ENCODE measurements around the gene TRIM10. TPM values are rescaled to one million over a fixed set of nuclear protein-coding genes. Genes with fewer than 3 reads are reported as not detected.

Gene TRIM10
- total RNA-seq (0.42 TPM), polyA plus RNA-seq (not detected)

DNA sequence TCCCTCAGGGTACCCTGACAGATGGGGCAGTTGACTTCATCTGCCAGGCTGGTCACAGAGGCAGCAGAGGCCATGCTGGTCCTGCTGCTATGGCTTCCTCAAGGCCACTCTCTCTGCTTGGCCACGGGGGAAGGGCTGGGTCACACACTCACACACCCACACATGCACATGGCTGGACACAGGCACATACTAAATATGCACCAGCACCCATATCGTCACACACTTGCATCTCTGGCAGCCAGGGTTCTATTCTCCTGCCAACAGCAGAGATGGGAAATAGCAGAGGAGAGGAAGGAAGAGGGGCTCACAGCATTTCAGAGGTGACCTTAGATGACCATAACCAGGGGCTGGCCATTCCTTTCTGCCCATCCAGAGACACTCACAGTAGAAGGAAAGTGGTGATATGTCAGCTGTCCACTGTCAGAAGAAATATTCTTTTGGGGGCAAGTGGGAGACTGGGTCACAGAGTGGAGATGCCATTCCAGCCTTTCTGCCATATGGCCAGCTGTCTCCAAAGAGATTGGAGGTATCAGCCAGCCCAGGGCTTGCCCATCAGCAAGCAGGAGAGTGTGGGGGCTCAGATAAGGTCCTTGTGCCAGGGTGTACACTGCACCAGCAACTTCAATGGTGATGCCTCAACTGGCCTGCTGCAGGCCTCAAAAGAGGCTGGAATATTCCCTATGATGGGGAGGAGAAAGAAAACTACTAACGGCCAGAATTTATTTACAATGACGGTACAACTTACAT lies at the start of gene TRIM10:
Gene TRIM10 (minus strand): TSS at position 427 of the 747 bp plus-strand sequence. CDS start 353 bp downstream, at position 74.
- 74% methylated on average over 4 of the region's 4 CpGs for WGBS
- no peaks in the 10 kb centered on the region for H3K4me1 ChIP-seq (ENCODE audit: insufficient read depth)
- no peak within 1 kb of the TSS for H3K4me3 ChIP-seq (ENCODE audit: low read depth, low read length)
- no peaks in the 10 kb centered on the region for H3K36me3 ChIP-seq (ENCODE audit: insufficient read depth)
- H3K27ac ChIP-seq (ENCODE audit: low read depth), result no peak within 1 kb of the TSS
- no peak for DNase-seq (ENCODE audit: extremely low spot score)

- DNase-seq (ENCODE audit: extremely low spot score), result no peak
- H3K27ac ChIP-seq (ENCODE audit: low read depth), result no peak overlapping the region
- 57% methylated on average over 4 of the region's 4 CpGs for WGBS
- no peaks in the 10 kb centered on the region for H3K36me3 ChIP-seq (ENCODE audit: insufficient read depth)
- H3K4me1 ChIP-seq (ENCODE audit: insufficient read depth), result peaks cover 1% of the 10 kb centered on the region
- no peak overlapping the region for H3K4me3 ChIP-seq (ENCODE audit: low read depth, low read length)
Observed at GRCh38 chr6:30207619-30208295, 46.7 kb upstream of the TRIM10 start.

DNA sequence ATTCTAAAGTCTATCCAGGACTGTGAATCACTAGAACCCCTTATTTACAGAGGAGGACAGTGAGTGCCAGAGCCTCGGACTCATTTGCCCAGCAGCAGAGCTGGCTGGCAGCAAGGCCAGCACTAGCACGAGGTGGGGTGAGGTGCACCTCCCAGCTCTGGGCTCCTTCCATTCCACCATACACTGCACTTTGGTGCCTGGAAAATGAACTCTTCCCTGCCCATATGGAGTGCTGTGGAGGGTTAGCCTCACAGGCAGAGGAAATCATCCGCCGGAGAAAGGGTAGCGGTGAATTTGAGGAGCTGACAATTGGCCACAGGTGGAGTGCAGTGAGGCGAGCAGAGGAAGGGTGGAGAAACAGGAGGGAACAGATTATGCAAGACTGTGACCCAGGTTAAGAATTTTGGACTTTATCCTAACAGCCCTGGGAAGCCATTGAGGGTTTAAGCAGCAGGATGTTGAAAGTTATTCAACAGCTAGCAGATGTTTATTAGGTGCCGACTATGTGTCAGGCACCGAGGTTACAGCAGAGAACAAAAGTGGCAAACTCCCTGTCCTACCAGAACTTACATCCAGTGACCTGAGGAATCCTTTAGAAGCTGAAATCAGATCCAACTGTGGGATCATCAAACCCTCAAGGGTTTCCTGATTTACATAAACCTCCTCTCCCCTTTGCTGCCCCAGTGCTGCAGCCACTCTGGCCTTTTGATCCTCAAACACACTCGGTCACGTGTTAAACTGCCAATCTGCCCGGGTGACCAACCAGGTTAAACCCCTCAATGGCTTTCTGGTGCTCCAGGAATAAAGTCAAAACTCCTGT lies 46.0 kb upstream of the TRIM10 start:
- 43% methylated on average over 11 of the region's 11 CpGs for WGBS
- Histone ChIP-seq H3K27ac (ENCODE audit: low read depth) (no peak overlapping the region), H3K4me3 (ENCODE audit: low read depth, low read length) (no peak overlapping the region), H3K4me1 (ENCODE audit: insufficient read depth) (peaks cover 1% of the 10 kb centered on the region), H3K36me3 (ENCODE audit: insufficient read depth) (no peaks in the 10 kb centered on the region)
- no peak for DNase-seq (ENCODE audit: extremely low spot score)

DNA sequence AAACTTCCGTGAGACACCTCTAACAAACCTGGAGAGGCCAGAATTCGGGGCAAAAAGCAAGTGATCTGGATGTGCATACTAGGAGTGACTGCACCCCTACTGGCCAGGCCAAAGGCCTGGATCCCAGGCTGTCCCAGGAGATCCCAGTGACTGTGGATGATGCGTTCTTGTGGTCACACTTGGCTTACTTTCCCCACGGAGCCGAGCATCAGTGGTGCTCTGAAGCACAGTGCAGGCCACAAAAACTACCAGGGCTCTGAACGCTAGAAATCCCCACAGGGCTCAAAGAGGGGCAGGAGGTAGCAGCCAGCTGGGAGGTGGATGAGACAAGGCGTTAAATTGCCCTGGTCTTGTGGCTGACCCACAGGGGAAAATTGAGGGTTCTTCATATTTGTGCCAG lies 45.1 kb upstream of the TRIM10 start:
- DNase-seq (ENCODE audit: extremely low spot score), result no peak

DNA sequence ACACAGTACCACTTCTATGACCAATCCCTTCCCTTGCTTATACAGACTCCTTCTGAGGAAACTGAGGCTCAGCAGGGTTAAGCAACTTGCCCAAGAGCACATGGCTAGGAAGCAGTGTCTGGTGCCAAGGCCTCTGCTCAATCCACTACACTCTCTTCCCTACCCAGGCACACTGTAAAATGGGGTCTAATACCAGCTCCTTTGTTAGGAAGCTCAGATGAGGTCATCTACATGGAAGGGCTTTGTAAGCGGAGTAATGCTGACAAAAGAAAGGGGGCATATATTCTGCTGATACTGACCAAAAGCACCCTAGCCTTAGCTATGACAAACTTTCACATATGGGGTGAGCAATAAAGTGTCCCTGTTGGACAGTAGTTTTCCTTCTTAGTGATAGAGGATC lies 43.1 kb upstream of the TRIM10 start:
- Histone ChIP-seq H3K36me3 (ENCODE audit: insufficient read depth) (no peaks in the 10 kb centered on the region), H3K27ac (ENCODE audit: low read depth) (no peak overlapping the region), H3K4me1 (ENCODE audit: insufficient read depth) (no peaks in the 10 kb centered on the region), H3K4me3 (ENCODE audit: low read depth, low read length) (no peak overlapping the region)
- no peak for DNase-seq (ENCODE audit: extremely low spot score)
- 97% methylated on average over 1 of the region's 1 CpG for WGBS

More for the DNA sequence above, 45.1 kb upstream of the TRIM10 start:
- no peaks in the 10 kb centered on the region for H3K4me1 ChIP-seq (ENCODE audit: insufficient read depth)
- H3K4me3 ChIP-seq (ENCODE audit: low read depth, low read length), result no peak overlapping the region
- no peak overlapping the region for H3K27ac ChIP-seq (ENCODE audit: low read depth)
- 79% methylated on average over 7 of the region's 7 CpGs for WGBS
- no peaks in the 10 kb centered on the region for H3K36me3 ChIP-seq (ENCODE audit: insufficient read depth)

DNA sequence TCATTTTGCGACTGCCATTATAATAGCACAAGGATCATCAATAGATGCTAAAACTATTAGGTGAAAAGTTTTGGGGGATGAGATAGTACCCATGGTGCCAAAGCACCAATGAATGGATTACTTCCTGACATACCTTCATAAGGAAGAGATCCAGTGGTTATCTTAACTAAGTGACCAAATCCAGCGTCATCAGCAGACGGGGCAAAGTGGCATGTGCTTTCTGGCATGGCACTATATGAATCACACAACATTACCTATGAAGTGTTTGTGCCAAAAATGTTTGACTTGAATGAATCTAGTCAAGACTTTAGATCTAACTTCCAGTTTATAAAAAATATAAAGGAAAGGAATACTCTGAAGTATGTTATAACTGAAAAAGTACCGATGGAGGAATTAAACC lies 41.4 kb upstream of the TRIM10 start:
- H3K4me3 ChIP-seq (ENCODE audit: low read depth, low read length), result no peak overlapping the region
- no peak for DNase-seq (ENCODE audit: extremely low spot score)
- no peak overlapping the region for H3K27ac ChIP-seq (ENCODE audit: low read depth)
- WGBS, result 85% methylated on average over 4 of the region's 4 CpGs
- peaks cover 2% of the 10 kb centered on the region for H3K36me3 ChIP-seq (ENCODE audit: insufficient read depth)
- no peaks in the 10 kb centered on the region for H3K4me1 ChIP-seq (ENCODE audit: insufficient read depth)

- 77% methylated on average over 6 of the region's 6 CpGs for WGBS
- DNase-seq (ENCODE audit: extremely low spot score), result no peak
- no peak overlapping the region for H3K4me3 ChIP-seq (ENCODE audit: low read depth, low read length)
- H3K4me1 ChIP-seq (ENCODE audit: insufficient read depth), result no peaks in the 10 kb centered on the region
- H3K27ac ChIP-seq (ENCODE audit: low read depth), result no peak overlapping the region
- peaks cover 6% of the 10 kb centered on the region for H3K36me3 ChIP-seq (ENCODE audit: insufficient read depth)
Observed at GRCh38 chr6:30200551-30201281, 39.7 kb upstream of the TRIM10 start.

DNA sequence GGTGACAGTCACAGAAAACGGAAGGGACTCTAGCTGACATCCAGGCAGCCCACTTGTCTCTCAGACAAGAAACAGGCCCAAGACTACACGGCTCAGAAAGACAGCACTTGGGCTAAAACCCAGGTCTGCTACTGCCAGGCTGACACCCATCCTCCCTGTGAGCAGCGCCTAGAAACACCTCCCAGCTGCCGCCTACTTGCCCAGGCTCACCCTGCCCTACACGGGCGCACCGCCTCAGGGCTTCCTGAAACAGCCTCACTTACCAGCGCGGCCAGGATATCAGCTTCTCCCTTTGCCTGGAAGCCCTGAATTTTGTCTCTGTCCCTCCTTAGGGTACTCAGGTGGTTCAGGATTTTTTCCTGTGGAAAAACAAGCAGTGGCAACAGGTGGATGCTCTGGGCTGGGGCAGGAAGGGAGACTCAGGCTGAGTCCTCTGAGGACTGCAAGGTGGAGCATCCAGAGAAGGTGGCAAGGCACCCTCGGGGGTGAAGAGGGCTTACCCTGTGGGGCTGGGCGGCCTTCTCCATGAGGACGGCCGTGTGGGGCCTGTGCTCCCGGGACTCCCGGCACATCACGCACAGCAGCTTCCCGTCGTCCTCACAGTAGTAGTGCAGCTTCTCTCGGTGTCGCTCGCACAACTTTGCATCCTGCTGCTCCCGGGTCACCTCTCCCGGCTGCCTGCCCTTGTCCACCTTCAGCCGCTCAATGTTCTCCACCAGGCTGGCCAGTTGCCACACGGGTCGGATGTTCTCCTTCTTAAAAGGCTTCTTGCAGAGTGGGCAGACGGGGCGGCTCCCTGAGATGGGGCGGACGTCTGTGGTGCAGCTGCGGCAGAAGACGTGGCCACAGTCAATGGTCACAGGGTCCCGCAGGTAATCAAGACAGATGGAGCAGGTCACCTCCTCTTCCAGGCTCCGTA lies 37.4 kb upstream of the TRIM10 start:
- Histone ChIP-seq H3K4me1 (ENCODE audit: insufficient read depth) (no peaks in the 10 kb centered on the region), H3K4me3 (ENCODE audit: low read depth, low read length) (no peak overlapping the region), H3K27ac (ENCODE audit: low read depth) (no peak overlapping the region), H3K36me3 (ENCODE audit: insufficient read depth) (peaks cover 6% of the 10 kb centered on the region)
- DNase-seq (ENCODE audit: extremely low spot score), result no peak
- 94% methylated on average over 34 of the region's 34 CpGs for WGBS

DNA sequence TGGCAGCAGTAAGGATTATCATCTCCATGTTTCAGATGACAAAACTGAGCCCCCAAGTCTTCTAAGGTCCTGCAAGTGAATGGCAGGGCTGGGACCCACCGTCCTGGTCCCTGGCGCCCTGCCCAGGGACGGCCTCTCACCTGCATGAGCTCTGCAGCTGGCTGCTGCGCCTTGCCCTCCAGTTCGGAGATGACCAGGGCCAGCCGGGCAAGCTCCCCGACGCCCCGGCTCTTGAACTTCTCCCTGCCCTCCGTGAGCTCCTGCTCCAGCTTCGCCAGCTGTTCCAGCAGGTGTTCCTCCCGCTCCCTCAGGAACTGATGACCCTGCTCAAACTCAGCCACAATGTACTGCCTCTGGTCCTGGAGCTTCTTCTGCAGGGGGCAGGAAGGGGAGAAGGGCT lies 35.4 kb upstream of the TRIM10 start:
- no peak overlapping the region for H3K27ac ChIP-seq (ENCODE audit: low read depth)
- H3K36me3 ChIP-seq (ENCODE audit: insufficient read depth), result peaks cover 6% of the 10 kb centered on the region
- no peak overlapping the region for H3K4me3 ChIP-seq (ENCODE audit: low read depth, low read length)
- WGBS, result 95% methylated on average over 12 of the region's 12 CpGs
- no peak for DNase-seq (ENCODE audit: extremely low spot score)
- no peaks in the 10 kb centered on the region for H3K4me1 ChIP-seq (ENCODE audit: insufficient read depth)

GRCh38 chr6:30195951-30196350 lies 34.9 kb upstream of the TRIM10 start:
- Histone ChIP-seq H3K36me3 (ENCODE audit: insufficient read depth) (peaks cover 6% of the 10 kb centered on the region), H3K4me1 (ENCODE audit: insufficient read depth) (no peaks in the 10 kb centered on the region), H3K27ac (ENCODE audit: low read depth) (no peak overlapping the region), H3K4me3 (ENCODE audit: low read depth, low read length) (no peak overlapping the region)
- WGBS, result 89% methylated on average over 1 of the region's 1 CpG
- DNase-seq (ENCODE audit: extremely low spot score), result no peak

- H3K4me1 ChIP-seq (ENCODE audit: insufficient read depth), result no peaks in the 10 kb centered on the region
- no peak overlapping the region for H3K4me3 ChIP-seq (ENCODE audit: low read depth, low read length)
- DNase-seq (ENCODE audit: extremely low spot score), result no peak
- peaks cover 6% of the 10 kb centered on the region for H3K36me3 ChIP-seq (ENCODE audit: insufficient read depth)
- WGBS, result 90% methylated on average over 8 of the region's 8 CpGs
- no peak overlapping the region for H3K27ac ChIP-seq (ENCODE audit: low read depth)
Observed at GRCh38 chr6:30194797-30195690, 34.0 kb upstream of the TRIM10 start.

DNA sequence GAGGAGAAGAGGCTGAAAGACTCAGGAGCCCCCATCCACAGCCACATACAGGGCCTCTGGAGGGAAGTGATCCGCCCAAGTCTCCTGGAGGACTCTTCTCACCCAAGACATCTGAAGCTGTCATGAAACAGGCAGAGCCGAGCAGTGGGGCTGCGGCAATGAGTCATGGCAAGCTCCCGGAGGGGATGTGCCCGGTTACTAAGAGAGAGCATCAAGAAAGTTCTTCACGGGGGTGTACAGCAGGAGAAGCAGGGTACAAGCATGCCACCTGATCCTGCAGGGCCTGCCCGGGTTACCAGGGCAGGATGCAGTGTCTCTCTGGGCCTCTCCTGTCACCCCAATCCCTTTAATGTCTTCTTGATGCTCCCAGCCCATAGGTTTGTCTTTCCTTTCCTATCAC lies 31.1 kb upstream of the TRIM10 start:
- WGBS, result 89% methylated on average over 7 of the region's 7 CpGs
- H3K27ac ChIP-seq (ENCODE audit: low read depth), result no peak overlapping the region

More for the DNA sequence above, 31.1 kb upstream of the TRIM10 start:
- Histone ChIP-seq H3K4me3 (ENCODE audit: low read depth, low read length) (no peak overlapping the region), H3K4me1 (ENCODE audit: insufficient read depth) (no peaks in the 10 kb centered on the region), H3K36me3 (ENCODE audit: insufficient read depth) (peaks cover 4% of the 10 kb centered on the region)
- no peak for DNase-seq (ENCODE audit: extremely low spot score)
